Stimulated activated CD4-positive, alpha-beta T cell treated with anti-CD3 and anti-CD28 coated beads, Interleukin-1b, Interleukin-23, amount 100 ng/mL, for 4 hours (primary cell): ENCODE results near the gene TMEM52.

Experiments used
- DNase-seq, 2 donors: peaks; one replicate each; pipeline ENCODE4 v3.0.0-alpha.2; 2020; ENCODE audit warnings: low read depth in 2 of 2

TMEM52 gene

DNA sequence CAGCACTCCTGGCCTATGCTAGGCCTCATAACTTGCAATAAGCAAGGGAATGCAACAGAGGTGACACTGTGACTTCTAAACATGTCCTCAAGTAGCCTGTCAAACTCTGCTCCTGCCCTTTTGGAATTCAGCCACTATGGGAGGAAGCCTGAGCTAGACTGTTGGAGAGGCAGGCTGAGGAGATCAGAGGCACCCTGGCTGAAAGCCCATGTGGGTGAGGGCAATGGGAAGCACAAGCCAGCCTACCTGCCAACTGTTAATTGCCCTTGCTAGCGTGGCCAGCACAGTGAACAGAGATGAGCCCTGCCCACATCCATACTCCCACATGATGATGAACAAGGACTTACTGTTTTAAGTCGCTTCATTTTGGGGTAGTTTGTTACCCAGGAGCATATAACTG is 45.9 kb downstream of the TMEM52 start:
- no peak for DNase-seq

DNA sequence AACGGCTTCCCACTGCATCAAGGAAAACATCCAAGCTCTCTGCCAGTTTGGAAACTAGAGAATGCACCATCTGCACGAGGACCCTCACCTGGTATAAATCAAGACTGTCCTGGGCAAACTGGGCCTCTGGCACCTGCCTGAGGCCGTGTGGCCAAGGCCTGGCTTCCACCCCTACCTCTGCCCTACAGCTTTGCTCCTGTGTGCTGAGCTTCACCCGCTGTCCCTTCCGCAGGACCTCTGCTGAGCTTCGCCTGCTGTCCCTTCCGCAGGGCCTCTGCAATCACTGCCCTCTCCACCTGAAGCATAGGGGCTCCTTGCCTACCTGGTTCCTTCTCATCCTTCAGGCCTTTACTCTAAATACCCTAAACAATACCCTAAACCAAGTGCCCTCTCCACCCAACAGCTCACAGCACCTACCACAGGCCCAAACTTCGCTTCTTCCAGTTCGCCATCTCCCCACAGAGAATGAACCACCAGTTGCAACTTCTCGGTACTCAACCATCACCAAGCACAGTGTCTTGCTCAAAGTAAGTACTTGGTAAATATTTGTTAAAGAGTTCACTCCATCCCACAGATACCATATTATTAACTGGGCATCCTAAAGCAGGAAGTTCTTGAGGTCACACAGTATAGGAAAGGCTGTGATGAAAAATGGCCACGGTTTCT is 46.6 kb downstream of the TMEM52 start:
- DNase-seq: no peak

DNA sequence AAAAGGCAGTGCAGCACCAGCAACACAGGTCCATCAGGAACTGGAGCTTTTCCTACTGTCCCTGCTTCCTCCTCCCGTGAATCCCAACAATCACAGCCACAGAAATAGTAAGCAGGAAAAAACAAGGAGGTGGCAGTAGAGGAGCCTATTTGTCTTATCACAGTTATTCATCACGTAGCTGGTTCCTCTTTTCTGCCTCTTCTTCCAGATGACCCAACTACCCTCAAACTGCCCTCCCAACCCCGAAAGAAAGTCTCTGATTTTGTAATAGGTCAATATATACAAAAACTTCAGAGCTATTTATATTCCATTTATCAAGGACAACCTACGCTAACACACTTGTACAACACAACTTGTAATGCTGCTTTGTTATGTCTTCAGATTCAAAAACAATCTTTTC is 49.6 kb downstream of the TMEM52 start:
- DNase-seq: no peak
